Osteoblast (primary cell): ENCODE measurements around the gene PDE11A. TPM values are rescaled to one million over a fixed set of nuclear protein-coding genes. Genes with fewer than 3 reads are reported as not detected.

Experiments used
- DNase-seq: peaks from one replicate; pipeline ENCODE4 v3.0.0; 2011; ENCODE audit warnings: low spot score, mixed read lengths; ENCODE audit not compliant: insufficient read length; ENCODE audit errors: missing footprints
- H2AFZ ChIP-seq: 2 replicates; pipeline ENCODE4 v1.6.0; 2011; ENCODE audit warnings: mild to moderate bottlenecking, low read length
- H3K27ac ChIP-seq: 2 replicates; pipeline ENCODE4 v1.5.1; 2011; ENCODE audit warnings: mild to moderate bottlenecking, low read depth, low read length, moderate library complexity
- H3K27me3 ChIP-seq: 2 replicates; pipeline ENCODE4 v1.6.0; 2012; ENCODE audit warnings: mild to moderate bottlenecking, control low read depth, inconsistent platforms, low read length, moderate library complexity; ENCODE audit not compliant: insufficient read depth
- H3K36me3 ChIP-seq: 2 replicates; pipeline ENCODE4 v1.5.1; 2011; ENCODE audit warnings: mild to moderate bottlenecking, low read length, control low read depth, moderate library complexity; ENCODE audit not compliant: insufficient read depth
- H3K4me1 ChIP-seq: 2 replicates; pipeline ENCODE4 v1.5.1; 2011; ENCODE audit warnings: mild to moderate bottlenecking, low read length, control low read depth, moderate library complexity; ENCODE audit not compliant: insufficient read depth
- H3K4me2 ChIP-seq: 2 replicates; pipeline ENCODE4 v1.6.0; 2011; ENCODE audit warnings: mild to moderate bottlenecking, low read length; ENCODE audit not compliant: insufficient read depth
- H3K4me3 ChIP-seq: fragments of 200-600 bp; sonication (generic); 3 replicates; pipeline ENCODE4 v1.5.1; 2012; ENCODE audit warnings: mild to moderate bottlenecking, low read length, inconsistent platforms; ENCODE audit not compliant: insufficient read depth
- H3K79me2 ChIP-seq: 2 replicates; pipeline ENCODE4 v1.6.0; 2012; ENCODE audit warnings: mild to moderate bottlenecking, low read length, control low read depth, inconsistent platforms; ENCODE audit not compliant: insufficient read depth
- H3K9me3 ChIP-seq: 2 replicates; pipeline ENCODE4 v1.5.1; 2011; ENCODE audit warnings: low read depth, low read length, control low read depth
- H4K20me1 ChIP-seq: 2 replicates; pipeline ENCODE4 v1.6.0; 2012; ENCODE audit warnings: mild to moderate bottlenecking, low read length, control low read depth; ENCODE audit not compliant: insufficient read depth
- CTCF ChIP-seq: IDR thresholded peaks from 2 replicates; pipeline ENCODE4 v1.5.1; 2011; ENCODE audit warnings: mild to moderate bottlenecking, low read depth, low read length, moderate library complexity; ENCODE audit errors: extremely low read depth
- total RNA-seq: library from RNA; depleted of rRNA; stranded (reverse); fragments of >200 nt; gene quantifications from 2 replicates; pipeline ENCODE4 v1.2.3, GENCODE V29; 2012

PDE11A gene
- total RNA-seq, 1 donor = 0.36 TPM

- TF ChIP-seq CTCF = no peak
Measured at GRCh38 chr2:177675350-177675821, 397.2 kb downstream of the PDE11A start.

GRCh38 chr2:177673602-177674595 is 398.7 kb downstream of the PDE11A start:
- H3K27me3 ChIP-seq = peaks cover 4% of the 10 kb centered on the region
- peak; percentile 22 for TF ChIP-seq CTCF
- no peak overlapping the region for H3K4me2 ChIP-seq
- no peak overlapping the region for H3K4me3 ChIP-seq
- no peaks in the 10 kb centered on the region for H4K20me1 ChIP-seq
- DNase-seq = no peak
- H3K27ac ChIP-seq = no peak overlapping the region
- no peaks in the 10 kb centered on the region for H3K79me2 ChIP-seq
- no peaks in the 10 kb centered on the region for H3K4me1 ChIP-seq
- no peaks in the 10 kb centered on the region for H3K36me3 ChIP-seq
- no peaks in the 10 kb centered on the region for H3K9me3 ChIP-seq
- no peak overlapping the region for H2AFZ ChIP-seq

More at GRCh38 chr2:177675350-177675821, 397.2 kb downstream of the PDE11A start:
- no peaks in the 10 kb centered on the region for H3K9me3 ChIP-seq
- H3K4me1 ChIP-seq = no peaks in the 10 kb centered on the region
- H2AFZ ChIP-seq = no peak overlapping the region
- H3K4me2 ChIP-seq = no peak overlapping the region
- no peaks in the 10 kb centered on the region for H3K79me2 ChIP-seq
- H3K27ac ChIP-seq = no peak overlapping the region
- peaks cover 4% of the 10 kb centered on the region for H3K27me3 ChIP-seq
- H3K36me3 ChIP-seq = no peaks in the 10 kb centered on the region
- no peaks in the 10 kb centered on the region for H4K20me1 ChIP-seq
- H3K4me3 ChIP-seq = no peak overlapping the region
- no peak for DNase-seq

- TF ChIP-seq CTCF = no peak
- no peak overlapping the region for H3K4me2 ChIP-seq
- H3K9me3 ChIP-seq = no peaks in the 10 kb centered on the region
- no peak overlapping the region for H3K27ac ChIP-seq
- H3K27me3 ChIP-seq = no peaks in the 10 kb centered on the region
- no peak for DNase-seq
- no peak overlapping the region for H3K4me3 ChIP-seq
- H3K79me2 ChIP-seq = no peaks in the 10 kb centered on the region
- no peaks in the 10 kb centered on the region for H4K20me1 ChIP-seq
- no peak overlapping the region for H2AFZ ChIP-seq
- H3K36me3 ChIP-seq = no peaks in the 10 kb centered on the region
- H3K4me1 ChIP-seq = no peaks in the 10 kb centered on the region
Measured at GRCh38 chr2:177671662-177672061, 400.9 kb downstream of the PDE11A start.
